GM19324 (cell line): ENCODE results near the gene AGPAT2.

Experiments
- ATAC-seq: cut with Tn5 transposase; IDR thresholded peaks from one replicate; pipeline ENCODE4 v1.9.1; 2021; ENCODE audit warnings: mild to moderate bottlenecking, moderate library complexity; ENCODE audit not compliant: unreplicated experiment, low FRiP score

The AGPAT2 gene

DNA sequence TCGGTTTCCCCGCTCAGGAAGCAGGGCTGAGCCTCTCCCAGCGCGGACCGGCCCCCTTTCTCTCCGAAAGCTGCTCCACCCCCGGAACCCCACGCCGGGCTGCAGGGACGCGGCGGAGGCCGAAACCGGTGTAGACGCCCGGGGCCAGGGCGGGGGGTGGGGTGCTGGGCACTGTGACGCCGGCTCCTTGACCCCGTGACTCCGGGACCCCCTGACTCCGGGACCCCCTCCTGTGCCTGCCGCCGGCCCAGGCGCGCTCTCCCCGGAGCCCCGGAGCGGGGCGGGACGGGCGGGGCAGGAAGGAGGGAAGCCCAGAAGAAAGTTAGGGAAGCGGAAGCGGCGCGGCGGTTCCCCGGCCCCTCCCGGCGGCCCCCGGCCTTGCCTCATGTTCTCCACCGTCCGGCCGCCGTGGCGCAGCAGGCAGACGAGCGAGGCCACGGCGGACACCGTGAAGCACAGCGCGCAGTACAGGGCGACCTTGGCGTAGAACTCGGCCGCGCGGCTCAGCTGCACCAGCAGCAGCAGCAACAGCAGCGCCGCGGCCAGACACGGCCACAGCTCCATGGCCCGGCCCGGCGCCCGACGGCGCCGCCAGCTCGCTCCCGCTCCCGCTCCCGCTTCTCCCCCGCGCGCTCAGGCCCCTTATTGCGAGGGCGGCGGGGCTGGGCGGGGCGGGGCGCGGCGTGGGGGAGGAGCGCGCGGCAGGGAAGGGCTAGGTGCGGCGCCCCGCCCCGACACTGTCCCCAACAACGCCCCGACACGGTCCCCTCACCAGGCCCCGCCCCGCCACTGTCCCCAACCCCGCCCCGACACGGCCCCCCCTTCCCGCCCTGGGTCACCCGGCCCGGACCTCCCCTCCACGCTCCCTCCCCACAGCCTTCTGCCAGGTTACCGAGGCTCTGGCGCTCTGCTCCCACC is at the start of gene AGPAT2:
TSS of gene AGPAT2 (minus strand) at position 664 of the 918 bp plus-strand sequence. CDS start at position 564, 100 bp downstream.
- peak; percentile 64 for ATAC-seq

DNA sequence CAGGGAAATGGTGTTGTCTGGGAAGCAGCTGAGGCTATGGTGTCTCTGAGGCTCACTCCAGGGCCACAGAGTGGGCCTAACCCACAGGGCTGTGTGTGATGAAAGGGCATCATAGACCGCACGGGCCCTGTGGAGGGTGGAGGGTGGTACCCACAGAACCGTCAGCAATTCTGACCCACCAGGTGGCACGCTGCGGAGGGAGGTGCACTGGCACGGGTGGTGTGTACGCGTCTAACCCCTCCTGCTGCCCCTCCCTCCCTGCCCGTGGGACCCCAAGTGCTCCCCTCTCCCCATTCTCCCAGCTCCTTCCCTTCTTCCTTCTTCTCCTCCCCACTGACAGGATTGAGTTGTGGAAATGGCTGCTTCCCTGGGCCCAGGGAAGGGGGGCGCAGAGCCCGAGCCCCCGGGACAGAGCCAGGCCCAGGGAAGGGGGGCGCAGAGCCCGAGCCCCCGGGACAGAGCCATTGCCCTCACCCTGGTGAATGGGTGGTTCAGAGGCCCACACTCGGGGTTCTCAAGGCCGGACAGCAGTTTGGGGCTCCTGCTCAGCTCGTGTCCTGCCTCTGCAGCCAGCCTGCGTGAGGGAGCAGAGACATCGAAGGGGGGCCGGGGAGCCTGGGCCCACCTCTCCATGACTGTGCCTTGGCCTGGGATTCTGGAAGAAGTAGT is 48.7 kb upstream of the AGPAT2 start:
- ATAC-seq = no peak

DNA sequence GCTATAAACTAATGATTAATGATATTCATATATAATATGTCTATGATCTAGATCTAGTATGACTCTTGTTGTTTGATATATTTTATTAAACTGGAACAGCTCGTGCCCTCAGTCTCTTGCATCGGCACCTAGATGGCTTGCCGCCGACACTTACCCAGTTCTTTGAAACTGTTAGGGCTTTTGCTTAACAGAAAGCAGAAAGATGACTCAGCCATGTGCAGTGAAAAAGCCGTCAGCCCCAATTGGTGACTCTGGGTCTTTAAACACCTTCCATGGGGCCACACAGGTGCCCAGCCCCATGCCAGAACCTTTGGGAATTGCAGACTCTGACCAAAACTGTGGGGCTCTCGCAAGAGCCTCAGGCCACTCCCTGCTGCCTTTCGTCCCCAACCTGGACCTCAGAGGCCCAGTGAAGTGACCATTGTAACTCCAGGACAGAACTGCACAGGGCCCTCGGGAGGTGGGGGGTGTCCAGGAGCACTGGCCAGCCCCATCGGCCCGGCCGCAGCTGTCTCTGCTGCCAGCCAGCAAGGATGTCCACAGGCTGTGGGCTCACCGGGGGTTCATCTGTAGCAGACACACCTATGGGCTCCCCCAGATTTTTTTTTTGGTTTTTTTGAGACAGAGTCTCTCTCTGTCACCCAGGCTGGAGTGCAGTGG is 47.7 kb upstream of the AGPAT2 start:
- no peak for ATAC-seq

DNA sequence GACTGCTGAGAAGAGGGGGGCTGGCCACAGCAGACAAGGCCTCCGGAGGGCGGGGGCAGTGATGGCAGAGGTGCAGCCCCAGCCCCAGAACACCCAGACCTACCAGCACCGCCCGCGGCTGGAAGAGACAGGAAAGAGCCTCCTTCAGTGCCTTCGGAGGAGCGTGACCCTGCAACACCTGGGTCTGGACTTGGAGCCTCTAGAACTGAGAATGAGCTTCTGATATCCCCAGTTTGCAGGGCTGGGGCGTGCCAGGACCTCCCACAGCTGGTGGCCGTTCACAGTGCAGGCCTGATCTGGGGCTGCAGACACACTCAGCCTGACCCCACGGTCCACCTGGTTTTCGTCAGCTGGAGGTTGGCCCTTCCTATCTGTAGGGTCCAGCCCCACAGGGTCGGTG is 46.4 kb upstream of the AGPAT2 start:
- no peak for ATAC-seq

DNA sequence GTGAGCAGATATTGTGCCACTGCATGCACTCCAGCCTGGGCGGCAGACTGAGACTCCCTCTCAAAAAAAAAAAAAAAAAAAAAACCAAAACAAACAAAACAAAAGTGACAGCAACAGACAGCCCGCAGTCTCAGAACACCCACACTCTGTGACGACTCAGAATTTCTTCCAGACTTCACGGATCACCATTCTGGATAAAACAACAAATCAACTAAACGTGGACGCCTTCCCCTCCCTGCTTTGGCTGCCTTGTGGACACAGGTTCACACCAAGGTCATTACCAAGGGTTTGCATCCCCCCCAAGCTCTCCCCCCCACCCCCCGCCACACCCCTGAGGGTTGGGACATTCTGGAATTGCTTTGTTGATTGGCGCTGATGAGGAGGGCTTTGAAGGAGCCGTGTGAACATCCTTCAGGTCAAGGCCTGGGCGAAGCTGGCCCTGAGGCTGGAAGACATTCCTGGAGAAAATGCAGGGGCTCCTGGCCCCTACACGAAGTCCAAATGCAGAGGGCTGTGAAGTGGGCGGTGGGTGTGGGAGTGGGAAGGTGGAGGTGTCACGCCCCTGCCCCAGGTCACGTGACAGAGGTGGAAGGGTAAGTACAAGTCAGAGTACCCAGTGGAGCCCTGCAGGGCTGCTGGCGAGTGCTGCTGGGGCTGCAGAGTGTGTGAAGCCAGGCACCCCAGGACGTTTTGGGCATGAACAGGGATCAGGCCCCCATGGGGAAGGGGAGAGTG is 45.4 kb upstream of the AGPAT2 start:
- ATAC-seq = no peak

DNA sequence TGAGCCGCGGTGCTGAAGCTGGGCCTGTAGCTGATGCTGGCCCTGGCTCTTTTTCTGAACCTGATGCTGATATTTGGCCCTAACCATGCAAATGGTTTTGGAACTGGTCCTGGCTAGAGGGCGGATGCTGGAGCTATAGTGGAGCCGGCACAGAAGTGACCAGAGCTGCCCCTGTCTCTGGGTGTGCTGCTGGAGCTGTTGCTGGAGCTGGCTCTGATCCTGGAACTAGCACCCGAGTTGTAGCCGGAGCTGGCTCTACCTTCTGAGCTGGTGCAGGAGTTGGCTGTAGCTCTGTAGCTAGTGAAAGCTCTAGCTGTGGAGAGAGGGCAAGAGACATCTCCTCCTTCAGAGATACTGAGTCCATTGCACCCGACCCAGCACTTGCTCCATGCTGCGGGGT is 42.7 kb upstream of the AGPAT2 start:
- no peak for ATAC-seq

DNA sequence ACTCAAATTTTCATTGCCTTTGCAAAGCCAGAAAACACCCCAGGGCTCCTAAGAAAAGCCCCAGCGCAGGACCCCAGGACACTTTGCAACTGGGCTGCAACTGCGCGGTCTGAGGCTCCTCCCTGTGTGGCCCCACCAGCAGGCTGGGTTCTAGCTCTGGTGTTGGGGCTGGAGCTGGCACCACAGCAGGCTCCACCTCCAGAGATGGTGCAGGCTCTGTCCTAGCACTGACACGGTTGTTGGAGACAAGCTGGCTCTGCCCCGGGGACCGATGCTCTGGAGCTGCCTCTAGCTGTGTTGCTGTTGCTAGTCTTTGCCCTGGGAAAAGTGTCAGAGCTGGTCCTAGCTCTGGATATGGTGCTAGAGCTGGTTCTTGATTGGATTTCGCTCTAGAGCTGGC is 41.9 kb upstream of the AGPAT2 start:
- no peak for ATAC-seq

DNA sequence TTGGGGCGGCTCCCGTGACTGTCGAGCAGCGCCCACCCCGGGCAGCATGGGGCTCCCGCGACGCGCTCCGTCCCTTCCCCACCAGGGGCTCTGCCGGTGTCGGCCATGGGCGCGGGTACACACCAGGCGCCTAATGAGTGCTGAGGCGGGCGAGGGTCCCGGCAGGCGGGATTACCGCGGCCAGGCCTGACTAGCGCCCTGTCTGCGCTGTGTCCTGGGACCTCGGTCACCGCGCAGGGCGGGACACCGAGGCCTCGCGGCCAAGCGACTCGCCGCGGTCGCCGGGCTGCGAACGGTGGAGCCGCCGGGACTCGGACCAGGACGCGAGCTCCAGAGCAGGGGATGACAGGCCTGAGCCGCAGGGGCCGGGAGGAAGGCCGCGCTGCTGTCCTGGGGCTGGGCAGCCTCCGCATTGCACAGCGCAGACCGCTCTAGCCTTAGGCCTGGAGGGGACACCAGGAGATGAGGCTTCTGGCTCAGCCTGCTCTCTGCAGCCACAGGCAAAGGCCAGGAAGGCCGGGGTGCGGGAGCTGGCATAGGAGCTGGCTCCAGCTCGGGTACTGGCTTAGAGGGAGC is 41.4 kb upstream of the AGPAT2 start:
- ATAC-seq = peak; percentile 26

DNA sequence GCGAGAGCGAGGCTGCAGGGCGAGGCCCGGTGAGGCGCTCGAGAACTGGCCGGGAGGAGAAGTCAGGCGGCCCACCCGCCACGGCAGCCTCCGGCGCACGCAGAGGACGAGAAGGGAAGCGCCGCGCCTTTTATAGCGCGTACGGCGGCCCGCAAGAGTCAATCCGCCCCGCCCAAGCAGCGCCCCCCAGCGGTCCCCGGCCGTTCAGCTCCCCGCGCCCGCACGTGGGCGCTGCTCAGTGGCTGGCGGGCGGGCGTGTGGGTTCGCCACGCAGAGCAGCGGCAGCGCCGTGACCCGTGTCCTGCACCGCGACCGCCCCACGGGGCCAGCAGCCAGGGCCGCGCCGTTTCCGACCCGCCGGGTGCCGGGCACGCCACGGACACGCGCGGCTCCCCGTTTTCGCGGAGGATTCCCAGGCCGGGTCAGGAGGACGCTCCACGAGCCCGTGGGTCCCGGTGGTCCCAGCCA is 40.9 kb upstream of the AGPAT2 start:
- ATAC-seq = peak; percentile 78

DNA sequence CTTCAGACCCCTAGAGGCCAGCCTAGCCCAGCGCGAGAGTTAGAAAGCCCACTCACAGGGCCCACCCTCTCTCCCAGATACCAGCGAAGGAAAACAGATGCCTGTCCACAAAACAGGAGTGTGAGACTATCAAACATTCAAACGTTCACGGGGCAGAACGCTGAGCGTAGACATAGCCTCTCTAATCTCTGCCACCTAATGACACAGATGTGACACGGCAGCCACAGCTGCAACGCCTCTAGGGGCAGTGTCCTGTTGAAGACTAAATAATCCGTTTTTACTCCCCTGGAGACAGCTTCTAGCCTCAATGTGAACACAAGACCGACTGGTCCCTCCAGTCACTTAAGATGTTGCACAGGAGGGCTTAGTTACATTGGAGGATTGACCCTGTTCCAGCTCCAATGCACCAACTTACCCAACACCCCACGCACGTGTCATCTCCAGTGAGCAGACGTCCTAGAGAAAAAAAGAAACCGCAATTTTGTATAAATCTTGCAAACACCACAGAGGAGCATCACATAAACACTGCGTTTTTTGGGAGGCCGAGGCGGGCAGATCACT is 39.5 kb upstream of the AGPAT2 start:
- ATAC-seq = no peak

DNA sequence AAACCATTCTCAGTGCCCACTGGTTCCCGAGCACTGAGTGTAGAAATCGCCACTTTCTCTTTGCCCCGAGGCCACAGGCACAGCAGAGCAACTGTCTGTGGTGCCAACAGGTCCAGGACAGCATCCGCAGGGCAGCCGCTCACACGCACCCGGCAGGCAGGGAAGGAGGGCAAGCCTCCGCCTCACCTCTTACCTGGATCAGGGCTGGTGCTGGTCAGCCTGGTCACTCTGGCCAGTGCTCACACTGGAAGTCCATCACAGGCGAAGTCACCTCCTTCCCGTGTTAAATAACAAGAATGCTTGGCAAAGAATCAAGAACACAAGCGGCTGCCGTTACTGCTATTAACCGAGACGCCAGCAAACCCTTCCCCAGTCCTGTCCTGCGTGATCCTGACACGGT is 38.9 kb upstream of the AGPAT2 start:
- no peak for ATAC-seq

DNA sequence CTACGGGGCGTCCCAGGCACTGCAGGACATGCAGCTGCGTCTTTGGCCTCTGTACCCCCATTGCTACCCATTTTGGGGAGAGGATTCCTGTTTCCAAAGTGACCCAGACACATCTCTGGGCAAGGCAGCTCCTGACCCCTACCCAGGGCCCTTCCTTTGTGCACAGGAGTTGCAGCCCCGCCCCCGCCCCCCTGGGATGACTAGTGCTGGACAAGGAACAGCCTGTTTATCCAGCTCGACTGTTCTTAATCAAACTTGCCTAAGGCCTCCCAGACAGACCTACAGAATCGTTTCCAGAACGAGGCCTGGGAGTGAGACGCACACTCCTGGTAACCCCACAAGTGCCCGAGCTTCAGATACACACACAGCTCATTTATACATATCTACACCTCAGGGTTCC is 38.4 kb upstream of the AGPAT2 start:
- ATAC-seq = no peak

DNA sequence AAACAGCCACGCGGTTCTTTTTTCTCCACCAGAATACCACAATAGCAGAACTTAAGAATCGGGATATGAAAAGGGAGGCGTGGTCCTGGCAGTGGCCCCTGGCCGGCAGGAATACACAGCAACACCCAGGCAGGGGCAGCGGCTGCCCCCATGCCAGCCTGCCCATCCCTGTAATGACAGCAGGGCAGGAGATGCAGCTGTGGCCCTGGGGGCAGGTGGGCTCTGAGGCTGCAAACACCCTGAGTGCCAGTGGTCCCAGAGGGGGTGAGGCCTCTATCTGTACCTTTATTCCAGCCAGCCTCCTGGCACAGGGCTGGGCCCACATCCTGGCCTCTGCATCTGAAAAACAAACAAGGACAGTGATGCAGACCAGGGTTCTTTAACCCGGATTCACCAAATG is 37.5 kb upstream of the AGPAT2 start:
- ATAC-seq = no peak

DNA sequence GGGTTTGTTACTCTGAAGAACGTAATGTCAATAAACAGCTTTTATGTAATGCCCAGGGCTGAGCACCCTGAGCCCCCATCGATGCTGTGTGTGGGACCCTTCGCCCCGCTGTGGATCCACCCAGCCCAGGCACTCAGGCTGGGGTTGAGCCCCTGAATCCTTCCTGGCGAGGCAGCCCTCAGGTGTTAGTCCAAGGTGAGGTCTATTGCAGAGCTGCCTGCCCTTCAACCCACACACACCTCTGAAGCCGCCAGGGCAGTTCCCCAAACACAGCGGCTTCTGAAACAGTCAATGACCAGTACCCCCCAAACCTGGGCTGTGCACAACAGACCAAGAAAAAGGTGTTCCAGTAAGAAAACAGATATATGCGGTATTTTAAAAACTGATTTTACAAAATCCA is 36.7 kb upstream of the AGPAT2 start:
- ATAC-seq = no peak

DNA sequence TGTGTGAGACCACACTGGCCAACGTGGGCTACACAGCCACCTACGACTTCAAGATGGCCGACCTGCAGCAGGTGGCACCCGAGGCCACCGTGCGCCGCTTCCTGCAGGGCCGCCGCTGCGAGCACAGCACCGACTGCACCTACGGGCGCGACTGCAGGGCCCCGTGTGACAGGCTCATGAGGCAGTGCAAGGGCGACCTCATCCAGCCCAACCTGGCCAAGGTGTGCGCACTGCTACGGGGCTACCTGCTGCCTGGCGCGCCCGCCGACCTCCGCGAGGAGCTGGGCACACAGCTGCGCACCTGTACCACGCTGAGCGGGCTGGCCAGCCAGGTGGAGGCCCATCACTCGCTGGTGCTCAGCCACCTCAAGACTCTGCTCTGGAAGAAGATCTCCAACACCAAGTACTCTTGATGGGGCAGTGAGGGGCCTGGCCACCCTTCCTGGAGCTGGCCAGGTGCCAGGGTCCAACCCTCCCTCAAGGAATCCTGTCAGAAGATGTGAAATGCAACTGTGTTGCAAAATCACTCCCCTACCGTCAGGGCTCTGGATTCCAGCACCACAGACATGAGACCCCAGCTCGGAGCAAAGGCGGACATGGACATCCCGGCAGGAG is 36.2 kb upstream of the AGPAT2 start:
- ATAC-seq = no peak

DNA sequence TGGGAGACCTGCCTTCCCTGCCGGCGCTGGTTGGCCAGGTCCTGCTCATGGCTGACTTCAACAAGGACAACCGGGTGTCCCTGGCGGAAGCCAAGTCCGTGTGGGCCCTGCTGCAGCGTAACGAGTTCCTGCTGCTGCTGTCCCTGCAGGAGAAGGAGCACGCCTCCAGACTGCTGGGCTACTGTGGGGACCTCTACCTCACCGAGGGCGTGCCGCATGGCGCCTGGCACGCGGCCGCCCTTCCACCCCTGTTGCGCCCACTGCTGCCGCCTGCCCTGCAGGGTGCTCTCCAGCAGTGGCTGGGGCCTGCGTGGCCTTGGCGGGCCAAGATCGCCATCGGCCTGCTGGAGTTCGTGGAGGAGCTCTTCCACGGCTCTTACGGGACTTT is 35.7 kb upstream of the AGPAT2 start:
- ATAC-seq = no peak

DNA sequence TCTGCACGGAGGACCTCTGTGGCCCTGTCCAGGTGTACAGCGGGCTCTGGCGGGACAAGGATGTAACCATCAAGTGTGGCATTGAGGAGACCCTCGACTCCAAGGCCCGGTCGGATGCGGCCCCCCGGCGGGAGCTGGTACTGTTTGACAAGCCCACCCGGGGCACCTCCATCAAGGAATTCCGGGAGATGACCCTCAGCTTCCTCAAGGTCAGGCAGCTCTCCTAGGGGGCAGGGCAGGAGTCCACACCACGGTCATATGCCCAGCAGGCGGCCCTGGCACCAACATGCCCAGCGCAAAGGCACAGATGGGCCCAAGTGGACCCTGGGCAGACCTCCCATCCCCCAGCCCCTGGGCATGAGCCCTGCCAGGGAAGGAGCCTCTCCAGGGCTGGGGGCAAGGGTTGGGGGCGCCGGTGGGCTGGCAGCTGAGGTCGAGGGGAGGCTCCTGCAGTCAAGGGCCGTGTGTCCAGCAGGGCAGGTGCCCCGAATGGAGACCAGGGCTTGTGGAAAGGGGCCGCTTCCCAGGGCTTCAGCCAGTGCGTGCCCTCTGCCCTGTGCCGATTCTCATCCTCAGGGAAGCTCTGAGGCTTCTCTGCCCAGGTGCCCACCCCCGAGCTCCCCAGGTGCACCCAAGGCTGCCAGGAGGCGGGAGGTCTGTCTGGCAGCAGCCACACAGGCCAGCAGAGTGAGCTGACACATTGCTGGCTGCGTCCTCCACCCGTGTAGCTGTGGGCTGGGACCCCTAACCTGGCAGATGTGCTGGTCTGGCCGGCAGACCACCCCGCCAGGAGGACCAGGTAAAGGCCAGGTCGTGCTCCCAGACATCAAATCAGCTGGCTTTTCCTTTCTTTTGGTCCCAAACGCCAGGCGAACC is 35.1 kb upstream of the AGPAT2 start:
- no peak for ATAC-seq

DNA sequence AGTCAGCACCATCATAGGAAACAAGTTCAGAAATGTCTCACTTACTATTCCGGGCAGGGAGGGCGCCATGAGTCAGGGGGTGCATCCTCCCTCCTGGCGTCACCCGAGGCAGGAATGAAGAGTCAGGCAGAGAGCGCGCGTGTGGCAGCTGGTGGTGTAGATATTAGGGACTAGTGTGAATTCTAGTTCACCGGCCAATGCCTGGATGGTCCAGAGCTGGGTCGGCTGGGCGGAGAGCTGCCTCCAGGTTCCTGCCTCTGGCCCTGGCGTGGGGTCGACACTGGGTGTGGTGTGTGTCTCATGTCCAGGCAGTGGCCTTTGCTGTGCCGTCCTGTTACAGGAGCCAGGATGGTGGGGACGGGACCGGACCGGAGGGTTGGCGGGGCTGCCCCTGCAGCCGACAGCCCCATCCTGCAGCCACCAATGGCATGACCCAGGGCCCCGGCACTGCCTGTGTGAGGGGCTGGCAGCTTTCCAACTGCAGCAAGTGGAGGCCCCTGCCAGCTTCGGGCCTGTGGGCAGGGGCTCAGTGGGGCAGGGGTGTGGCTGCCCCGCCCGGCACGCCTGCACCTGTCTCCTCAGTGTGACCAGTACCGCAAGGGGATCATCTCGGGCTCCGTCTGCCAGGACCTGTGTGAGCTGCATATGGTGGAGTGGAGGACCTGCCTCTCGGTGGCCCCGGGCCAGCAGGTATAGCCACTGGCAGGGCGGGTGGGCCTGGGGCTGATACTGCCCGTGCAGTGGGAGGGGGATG is 34.3 kb upstream of the AGPAT2 start:
- no peak for ATAC-seq
